Activated gamma-delta T cell treated with anti-CD3 and anti-CD28 coated beads, Interleukin-2, amount 50 U/mL, for 16 hours (primary cell): ENCODE measurements around the gene FBXO8.

Experiments used
- DNase-seq: peaks from one replicate; pipeline ENCODE4 v3.0.0-alpha.2; 2020; ENCODE audit warnings: low read depth

FBXO8 gene

GRCh38 chr4:174207367-174207766 lies 76.1 kb downstream of the FBXO8 start:
- no peak for DNase-seq

DNA sequence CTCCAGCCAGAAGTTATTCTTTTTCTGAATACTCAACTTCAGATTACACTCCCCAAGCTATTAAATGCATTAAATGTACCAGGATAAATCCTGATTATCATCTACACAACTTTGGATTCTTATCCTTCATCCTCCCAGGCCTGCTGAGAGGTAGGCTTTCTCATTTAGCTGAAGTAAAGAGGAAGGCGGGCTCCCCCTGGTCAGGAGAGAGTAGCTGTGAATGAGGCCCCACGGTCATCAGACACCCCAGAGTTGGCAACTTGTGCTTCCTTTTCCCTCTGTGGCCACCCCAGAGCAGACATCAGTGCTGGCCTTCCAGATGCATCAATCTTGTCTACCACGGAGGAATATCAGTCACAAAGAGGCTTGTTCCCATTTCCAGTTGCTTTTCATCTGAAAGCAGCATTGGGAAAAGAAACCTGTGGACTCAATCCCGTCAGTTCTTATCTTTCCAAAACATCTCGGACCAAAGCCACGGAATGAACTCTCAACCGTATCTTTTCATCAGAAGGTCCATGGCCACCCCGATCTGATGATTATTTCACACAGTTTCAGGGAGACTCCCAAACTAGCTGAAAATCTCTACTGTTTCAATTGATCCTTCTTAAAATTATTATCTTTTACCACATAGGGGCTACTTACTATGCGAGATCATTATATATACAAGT lies 79.2 kb downstream of the FBXO8 start:
- no peak for DNase-seq

- DNase-seq, result no peak
Observed at GRCh38 chr4:174201871-174202270, 81.6 kb downstream of the FBXO8 start.

GRCh38 chr4:174199735-174200134 lies 83.7 kb downstream of the FBXO8 start:
- no peak for DNase-seq

GRCh38 chr4:174198828-174199227 lies 84.6 kb downstream of the FBXO8 start:
- no peak for DNase-seq

DNA sequence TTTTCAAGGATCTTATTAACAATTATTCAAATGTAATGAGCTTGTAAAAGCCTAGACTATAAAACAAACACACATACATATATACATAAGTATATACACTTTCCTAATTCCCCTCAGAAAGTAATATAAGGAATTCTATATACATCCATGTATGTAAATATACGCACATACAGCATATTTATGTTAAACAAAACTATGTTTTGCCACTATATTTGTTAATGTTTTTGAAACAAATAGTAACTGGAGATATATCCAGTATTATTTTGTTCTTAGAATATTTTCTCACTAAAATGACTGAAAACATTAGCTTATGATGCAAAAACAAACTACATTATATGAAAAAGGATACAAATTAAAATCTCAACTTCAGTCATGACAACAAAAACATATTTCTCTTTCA lies 85.1 kb downstream of the FBXO8 start:
- no peak for DNase-seq

- no peak for DNase-seq
Observed at GRCh38 chr4:174193438-174194374, 89.8 kb downstream of the FBXO8 start.

DNA sequence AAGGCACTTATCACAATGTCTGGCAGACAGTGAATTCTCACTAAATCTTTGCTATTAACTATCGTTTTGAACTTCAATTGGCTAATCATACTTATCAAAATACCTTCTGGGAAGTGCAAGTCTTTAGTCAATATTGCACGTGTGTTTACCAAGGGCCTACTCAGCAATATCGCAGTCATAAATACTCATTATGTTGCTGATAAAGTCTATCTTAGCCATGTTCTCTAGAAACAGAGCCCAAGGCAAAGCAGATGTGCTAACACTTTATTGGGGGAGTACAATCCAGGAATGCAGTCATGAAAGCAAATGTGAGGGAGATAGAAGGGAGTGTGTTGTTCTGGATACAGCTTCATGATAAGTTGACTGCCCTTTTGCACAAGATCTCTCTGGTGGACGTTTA lies 90.5 kb downstream of the FBXO8 start:
- DNase-seq, result no peak

GRCh38 chr4:174190832-174191500 lies 92.5 kb downstream of the FBXO8 start:
- DNase-seq, result no peak

DNA sequence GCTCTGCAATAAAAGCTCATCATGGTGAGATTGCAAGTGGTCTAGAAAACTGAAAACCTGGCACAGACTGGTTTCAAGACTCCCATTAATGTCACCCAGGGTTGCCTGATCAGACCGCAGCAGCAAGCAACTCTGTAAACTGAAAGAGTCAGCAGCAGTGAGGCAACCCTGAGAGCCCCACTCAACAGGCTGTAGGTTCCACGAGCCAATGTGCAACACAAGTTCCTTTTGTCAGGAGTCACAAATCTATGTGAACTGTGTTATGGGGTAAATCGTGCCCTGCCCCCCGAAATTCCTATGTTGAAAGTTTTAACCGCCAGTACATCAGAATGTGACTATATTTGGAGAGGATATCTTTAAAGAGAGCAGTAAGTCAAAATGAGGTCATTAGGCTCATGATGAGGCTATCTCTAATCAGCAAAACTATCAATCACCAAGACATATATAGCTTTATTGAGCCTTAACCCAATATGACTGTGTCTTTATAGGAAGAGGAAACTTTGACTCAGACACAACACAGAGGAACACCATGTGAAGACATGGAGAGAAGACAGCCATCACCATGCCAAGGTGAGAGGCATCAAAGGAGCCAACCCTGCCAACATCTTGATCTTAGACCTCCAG lies 94.0 kb downstream of the FBXO8 start:
- no peak for DNase-seq
